Measurements from ENCODE around the gene SDK1. TPM values are rescaled to one million over a fixed set of nuclear protein-coding genes. Genes with fewer than 3 reads are reported as not detected.

SDK1 gene
- total RNA-seq, 2 donors from 2014 or later: 19.8 to 32.4 TPM

DNA sequence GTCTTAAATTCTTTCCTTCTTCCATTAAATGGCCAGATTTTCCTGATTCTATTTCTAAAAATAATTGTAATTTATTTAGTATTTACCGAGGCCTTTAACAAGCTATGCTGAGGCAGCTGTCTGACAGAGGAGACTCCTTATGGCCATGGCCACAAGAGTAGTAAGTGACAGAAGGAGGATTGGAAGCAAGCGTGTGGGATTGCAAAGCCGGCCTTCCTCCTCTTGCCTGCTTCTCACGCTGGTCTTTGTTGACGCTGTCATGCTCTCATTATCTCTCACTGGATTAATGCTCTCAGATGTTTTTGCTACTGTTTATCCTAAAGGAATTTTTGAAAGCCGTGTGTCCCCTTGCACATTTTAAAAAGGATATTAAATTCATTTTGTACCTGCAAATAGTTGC lies 546.3 kb downstream of the SDK1 start:
- H3K27ac ChIP-seq: no peak overlapping the region
- intact Hi-C loops (cut with DNase I): no loop called here
- no peaks in the 10 kb centered on the region for H3K27me3 ChIP-seq
- no peaks in the 10 kb centered on the region for H3K9me3 ChIP-seq
- H3K36me3 ChIP-seq (replicated peaks in 1 of 2; ENCODE audit: insufficient read depth in 1 of 2, low read depth in 2 of 2): no peaks in the 10 kb centered on the region
- no peaks in the 10 kb centered on the region for H3K4me1 ChIP-seq
- DNase-seq (no peak), ATAC-seq (no peak)
- TF ChIP-seq POLR2A (IDR thresholded peaks at IDR 0.05): no peak
- TF ChIP-seq, protein P1, sequence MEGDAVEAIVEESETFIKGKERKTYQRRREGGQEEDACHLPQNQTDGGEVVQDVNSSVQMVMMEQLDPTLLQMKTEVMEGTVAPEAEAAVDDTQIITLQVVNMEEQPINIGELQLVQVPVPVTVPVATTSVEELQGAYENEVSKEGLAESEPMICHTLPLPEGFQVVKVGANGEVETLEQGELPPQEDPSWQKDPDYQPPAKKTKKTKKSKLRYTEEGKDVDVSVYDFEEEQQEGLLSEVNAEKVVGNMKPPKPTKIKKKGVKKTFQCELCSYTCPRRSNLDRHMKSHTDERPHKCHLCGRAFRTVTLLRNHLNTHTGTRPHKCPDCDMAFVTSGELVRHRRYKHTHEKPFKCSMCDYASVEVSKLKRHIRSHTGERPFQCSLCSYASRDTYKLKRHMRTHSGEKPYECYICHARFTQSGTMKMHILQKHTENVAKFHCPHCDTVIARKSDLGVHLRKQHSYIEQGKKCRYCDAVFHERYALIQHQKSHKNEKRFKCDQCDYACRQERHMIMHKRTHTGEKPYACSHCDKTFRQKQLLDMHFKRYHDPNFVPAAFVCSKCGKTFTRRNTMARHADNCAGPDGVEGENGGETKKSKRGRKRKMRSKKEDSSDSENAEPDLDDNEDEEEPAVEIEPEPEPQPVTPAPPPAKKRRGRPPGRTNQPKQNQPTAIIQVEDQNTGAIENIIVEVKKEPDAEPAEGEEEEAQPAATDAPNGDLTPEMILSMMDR (IDR thresholded peaks at IDR 0.05): no peak
- WGBS, 2 donors: 81 to 88% methylated on average over 6 of the region's 6 CpGs
- no peak overlapping the region for H3K4me3 ChIP-seq

DNA sequence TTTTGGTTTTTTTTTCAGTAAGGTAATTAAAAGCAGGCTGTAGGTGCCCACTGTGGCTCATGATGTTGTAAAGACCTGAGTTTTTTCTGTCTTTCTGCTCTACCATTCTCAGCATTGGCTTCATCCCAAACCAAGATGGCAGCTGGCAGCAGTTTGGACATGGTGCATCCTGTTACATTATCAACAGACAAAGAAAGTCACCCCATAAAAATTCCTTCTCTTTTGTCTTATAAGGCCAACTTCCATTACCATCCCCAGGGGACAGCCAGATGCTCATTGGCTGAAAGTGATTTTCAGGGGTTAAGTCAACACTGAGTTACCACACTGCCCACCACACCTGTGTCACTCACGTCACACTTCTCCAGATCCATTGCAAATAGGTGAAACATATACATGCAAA lies 558.4 kb downstream of the SDK1 start:
- 93 to 97% methylated on average over 1 of the region's 1 CpG for WGBS, 2 donors
- no peaks in the 10 kb centered on the region for H3K36me3 ChIP-seq (replicated peaks in 1 of 2; ENCODE audit: insufficient read depth in 1 of 2, low read depth in 2 of 2)
- ATAC-seq: no peak
- H3K9me3 ChIP-seq: no peaks in the 10 kb centered on the region
- TF ChIP-seq, protein P1 (IDR thresholded peaks at IDR 0.05): no peak
- TF ChIP-seq POLR2A (IDR thresholded peaks at IDR 0.05): no peak
- no peak for DNase-seq
- intact Hi-C loops (cut with DNase I): no loop called here
- no peaks in the 10 kb centered on the region for H3K27me3 ChIP-seq
- no peaks in the 10 kb centered on the region for H3K4me1 ChIP-seq
- H3K4me3 ChIP-seq: no peak overlapping the region
- H3K27ac ChIP-seq: no peak overlapping the region

DNA sequence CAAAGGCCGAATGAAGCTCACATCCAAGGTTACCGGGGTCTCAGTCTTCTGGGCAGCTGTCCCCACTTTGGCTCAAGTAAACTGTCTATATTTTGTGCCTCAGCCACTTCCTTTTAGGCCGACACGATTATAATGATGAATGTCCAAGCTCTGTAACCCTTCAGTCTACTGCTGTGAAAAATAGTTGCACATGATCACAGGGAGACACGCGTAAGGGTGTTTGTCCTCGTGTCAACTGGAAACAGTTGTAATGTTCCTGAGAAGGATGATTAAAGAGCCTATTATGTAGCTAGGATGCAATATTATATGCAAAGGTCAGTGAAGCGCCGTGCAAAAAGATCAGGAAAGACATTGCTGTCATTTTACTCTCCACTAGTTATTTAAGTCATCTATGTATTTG lies 559.9 kb downstream of the SDK1 start:
- 65 to 78% methylated on average over 9 of the region's 9 CpGs for WGBS, 2 donors
- no peaks in the 10 kb centered on the region for H3K27me3 ChIP-seq
- no peak overlapping the region for H3K4me3 ChIP-seq
- no peaks in the 10 kb centered on the region for H3K4me1 ChIP-seq
- DNase-seq: no peak
- TF ChIP-seq, protein P1 (IDR thresholded peaks at IDR 0.05): no peak
- no peak for TF ChIP-seq POLR2A (IDR thresholded peaks at IDR 0.05)
- intact Hi-C loops (cut with DNase I): no loop called here
- no peaks in the 10 kb centered on the region for H3K36me3 ChIP-seq (replicated peaks in 1 of 2; ENCODE audit: insufficient read depth in 1 of 2, low read depth in 2 of 2)
- ATAC-seq: no peak
- H3K9me3 ChIP-seq: no peaks in the 10 kb centered on the region
- no peak overlapping the region for H3K27ac ChIP-seq

DNA sequence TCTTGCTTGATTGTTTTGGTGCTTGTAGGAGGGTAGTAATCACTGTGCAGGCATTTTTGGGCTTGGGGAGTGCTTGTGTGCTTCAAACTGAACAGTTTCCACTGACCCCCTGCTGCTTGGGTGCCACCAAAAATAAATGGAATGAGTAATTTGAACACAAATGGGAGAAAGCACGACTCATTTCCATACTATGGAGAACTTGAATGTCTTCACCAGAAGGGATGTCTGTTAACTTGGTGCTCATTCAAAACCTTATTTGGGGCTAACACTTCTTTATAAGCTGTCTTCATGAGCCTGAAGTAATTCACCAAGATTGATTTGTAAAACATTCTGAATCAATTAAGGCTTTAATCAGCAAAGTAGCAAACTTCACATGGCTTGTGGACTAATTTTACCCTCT lies 560.3 kb downstream of the SDK1 start:
- TF ChIP-seq POLR2A (IDR thresholded peaks at IDR 0.05): no peak
- TF ChIP-seq, protein P1 (IDR thresholded peaks at IDR 0.05): no peak
- DNase-seq (no peak), ATAC-seq (no peak)
- Histone ChIP-seq H3K4me1 (no peaks in the 10 kb centered on the region), H3K27me3 (no peaks in the 10 kb centered on the region), H3K9me3 (no peaks in the 10 kb centered on the region), H3K27ac (no peak overlapping the region), H3K4me3 (no peak overlapping the region), H3K36me3 (replicated peaks in 1 of 2; ENCODE audit: insufficient read depth in 1 of 2, low read depth in 2 of 2) (no peaks in the 10 kb centered on the region)
- intact Hi-C loops (cut with DNase I): no loop called here
- 56 to 60% methylated on average over 1 of the region's 1 CpG for WGBS, 2 donors

DNA sequence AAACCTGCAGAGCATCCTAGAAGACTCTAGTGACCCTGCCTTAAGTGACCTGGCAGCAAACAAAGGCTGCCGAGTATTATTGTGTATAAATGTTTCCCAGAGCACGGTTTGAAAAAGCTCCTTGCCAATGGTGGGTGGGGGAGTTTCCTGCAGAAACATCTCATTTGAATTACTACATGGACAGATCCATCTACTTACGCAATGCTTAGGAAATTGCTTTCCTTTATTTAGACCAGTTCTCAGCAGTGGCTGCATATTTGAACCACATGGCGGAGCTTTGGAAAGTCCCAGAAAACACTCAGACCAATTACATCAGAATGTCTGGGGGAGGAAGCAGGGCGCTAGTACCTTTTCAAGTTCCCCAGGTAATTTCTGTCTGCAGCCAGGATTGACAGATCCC lies 560.9 kb downstream of the SDK1 start:
- intact Hi-C loops (cut with DNase I): no loop called here
- Histone ChIP-seq H3K27me3 (no peaks in the 10 kb centered on the region), H3K4me3 (no peak overlapping the region), H3K36me3 (replicated peaks in 1 of 2; ENCODE audit: insufficient read depth in 1 of 2, low read depth in 2 of 2) (no peaks in the 10 kb centered on the region), H3K9me3 (no peaks in the 10 kb centered on the region), H3K27ac (no peak overlapping the region), H3K4me1 (no peaks in the 10 kb centered on the region)
- 44 to 51% methylated on average over 5 of the region's 5 CpGs for WGBS, 2 donors
- TF ChIP-seq, protein P1 (IDR thresholded peaks at IDR 0.05): peak in 1 of 7 experiments; percentile 12
- no peak for TF ChIP-seq POLR2A (IDR thresholded peaks at IDR 0.05)
- peak in 3 of 4 donors; percentile 17 to 36 (median 19) for DNase-seq
- peak; percentile 75 for ATAC-seq

Measured in body of pancreas (tissue), 4 donors.